Kidney capillary endothelial cell (primary cell): ENCODE results near the gene VAPA.
"Not testable (repeated sequence)": the region's sequence is repeated elsewhere in the genome, so short reads cannot be mapped to it uniquely, and the experiment has no call there.

Experiments used
- DNase-seq: peaks from one replicate; pipeline ENCODE4 v3.0.0-alpha.2; 2018; ENCODE audit warnings: low spot score

VAPA gene

DNA sequence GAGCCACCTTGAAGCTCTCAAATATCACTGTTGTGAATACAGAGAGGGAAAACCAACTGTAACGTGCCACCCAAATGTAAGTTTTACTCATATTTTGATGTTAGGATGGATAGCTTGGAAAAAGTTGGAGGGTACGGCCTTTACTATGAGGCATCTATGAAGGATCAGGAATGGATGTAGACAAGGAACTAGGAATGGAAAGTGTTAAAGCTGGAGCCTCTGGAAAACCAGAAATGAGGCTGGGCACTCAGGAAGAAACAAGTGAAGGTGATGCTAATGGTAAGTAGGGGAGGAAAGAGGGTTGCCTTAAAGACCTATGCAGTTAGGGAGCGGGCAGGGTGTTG lies 27.8 kb upstream of the VAPA start:
- DNase-seq: no peak

DNA sequence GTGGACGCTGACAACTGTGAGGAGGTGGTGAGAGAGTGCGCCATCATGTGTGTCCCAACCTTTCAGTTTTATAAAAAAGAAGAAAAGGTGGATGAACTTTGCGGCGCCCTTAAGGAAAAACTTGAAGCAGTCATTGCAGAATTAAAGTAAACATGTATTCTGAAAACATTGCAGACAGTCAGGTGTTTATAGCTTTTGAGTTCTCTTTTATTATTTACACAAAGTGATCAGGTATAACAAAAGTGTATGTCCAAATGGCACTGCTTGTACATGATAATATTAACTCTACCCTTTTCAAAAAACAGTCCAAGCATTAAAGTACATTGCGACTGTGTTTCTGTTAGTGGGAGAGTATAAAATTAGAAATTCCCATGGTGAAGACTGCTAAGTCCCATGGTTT lies 25.8 kb upstream of the VAPA start:
- no peak for DNase-seq

- DNase-seq: no peak
Measured at GRCh38 chr18:9890196-9890595, 23.6 kb upstream of the VAPA start.

DNA sequence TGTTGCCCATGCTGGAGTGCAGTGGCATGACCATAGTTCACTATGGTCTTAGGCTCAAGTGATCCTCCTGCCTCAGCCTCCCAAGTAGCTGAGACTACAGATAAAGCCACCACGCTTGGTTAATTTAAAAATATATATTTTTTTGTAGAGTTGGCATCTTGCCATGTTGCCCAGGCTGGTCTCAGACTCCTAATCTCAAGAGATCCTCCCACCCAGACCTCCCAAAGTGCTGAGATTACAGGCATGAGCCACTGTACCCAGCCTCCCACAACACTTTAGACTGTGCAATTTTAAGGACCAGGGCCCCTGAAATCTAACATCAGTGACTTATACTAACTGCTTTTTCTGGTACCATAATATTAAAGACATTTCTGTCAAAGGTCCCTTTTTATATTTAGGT lies 22.9 kb upstream of the VAPA start:
- DNase-seq: no peak

GRCh38 chr18:9891515-9891914 lies 22.3 kb upstream of the VAPA start:
- DNase-seq: not testable (repeated sequence)

DNA sequence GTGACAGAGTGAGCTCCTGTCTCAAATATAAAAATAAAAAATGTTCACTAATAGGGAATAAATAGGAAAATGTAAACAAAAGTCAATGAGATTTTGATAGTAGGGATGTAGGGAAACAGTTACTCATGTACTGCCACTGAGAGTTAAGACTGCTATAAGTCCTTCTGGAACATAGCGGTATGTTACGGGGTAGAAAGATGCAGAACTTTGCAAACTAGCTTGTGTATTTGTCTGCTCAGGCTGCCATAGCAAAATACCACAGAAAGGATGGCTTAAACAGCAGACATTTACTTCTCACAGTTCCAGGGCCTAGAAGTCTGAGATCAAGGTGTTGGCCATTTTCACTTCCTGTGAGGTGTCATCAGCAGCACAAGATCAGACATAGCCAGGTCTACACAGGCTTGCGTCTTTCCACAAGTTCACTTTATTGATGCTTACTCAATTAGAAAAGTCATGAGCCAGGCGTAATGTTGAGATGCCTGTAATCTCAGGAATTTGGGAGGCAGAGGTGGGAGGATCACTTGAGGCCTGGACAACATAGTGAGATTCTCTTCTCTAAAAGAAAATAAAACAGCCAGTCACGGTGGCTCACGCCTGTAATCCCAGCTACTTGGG lies 19.3 kb upstream of the VAPA start:
- no peak for DNase-seq

DNA sequence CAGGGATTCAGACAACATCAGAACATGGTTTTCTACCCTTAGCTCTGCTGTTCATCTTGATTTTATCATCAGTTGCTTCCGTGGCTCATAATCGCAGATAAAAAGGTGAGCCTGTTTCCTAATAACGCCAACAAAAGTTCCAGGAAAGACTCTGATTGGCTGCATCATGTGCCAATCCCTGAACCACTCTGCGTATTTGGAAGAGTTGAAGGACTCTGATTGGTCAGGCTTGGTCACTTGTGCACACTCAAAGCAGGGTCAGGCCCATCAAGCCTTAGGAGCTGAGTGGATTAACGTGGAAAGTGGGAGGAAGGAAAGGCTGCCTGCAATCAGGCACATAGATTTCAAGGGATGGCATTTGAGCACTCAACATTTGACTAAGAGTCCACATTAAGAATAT lies 16.7 kb upstream of the VAPA start:
- DNase-seq: no peak

DNA sequence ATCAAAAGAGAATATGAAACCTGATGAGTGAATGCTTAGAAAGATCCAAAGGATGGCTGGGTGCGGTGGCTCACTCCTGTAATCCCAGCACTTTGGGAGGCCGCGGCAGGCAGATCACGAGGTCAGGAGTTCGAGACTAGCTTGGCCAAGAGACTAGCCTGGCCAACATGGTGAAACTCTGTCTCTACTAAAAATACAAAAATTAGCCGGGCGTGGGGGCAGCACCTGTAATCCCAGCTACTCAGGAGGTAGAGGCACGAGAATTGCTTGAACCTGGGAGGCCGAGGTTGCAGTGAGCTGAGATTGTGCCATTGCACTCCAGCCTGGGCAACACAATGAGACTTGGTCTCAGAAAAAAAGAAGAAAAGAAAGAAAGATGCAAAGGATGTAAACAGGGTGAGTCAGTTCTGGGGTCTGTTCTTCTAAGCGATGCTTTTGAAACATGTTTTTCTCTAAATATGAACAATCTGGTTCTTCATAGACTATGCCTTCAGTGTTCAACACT lies 16.0 kb upstream of the VAPA start:
- DNase-seq: not testable (repeated sequence)

DNA sequence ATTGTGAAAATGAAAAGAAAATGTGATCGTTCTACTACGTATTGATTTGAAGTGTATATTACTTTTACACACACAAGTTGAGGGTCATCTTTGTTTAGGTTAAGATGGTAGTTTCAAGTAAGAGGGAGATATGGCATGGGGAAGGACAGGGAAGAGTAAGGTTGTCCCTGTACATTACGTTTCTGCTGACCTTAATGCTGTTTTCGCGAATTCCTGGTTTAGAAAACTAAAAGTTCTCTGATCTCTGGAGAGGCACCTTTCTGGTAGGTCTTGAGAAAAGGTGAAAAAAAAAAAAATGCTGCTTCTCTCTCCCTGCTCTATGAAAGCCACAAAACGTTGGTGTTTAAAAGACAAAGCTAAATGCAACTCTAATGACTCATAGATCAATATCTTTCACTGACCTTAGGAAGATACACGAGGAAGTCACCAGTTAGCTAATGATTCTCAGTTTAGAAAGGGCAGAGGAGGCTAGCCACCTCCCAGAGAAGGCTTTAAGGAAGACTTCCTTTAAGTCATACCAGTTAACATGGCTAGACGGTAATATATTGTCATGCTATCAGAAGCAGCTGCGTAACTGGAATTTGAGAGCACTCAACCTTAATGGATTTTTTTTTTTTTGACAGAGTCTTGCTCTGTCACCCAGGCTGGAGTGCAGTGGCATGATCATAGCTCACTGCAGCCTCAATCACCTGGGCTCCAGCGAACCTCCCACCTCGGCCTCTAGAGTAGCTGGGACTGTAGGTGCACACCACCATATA lies 14.8 kb upstream of the VAPA start:
- DNase-seq: peak; percentile 21

DNA sequence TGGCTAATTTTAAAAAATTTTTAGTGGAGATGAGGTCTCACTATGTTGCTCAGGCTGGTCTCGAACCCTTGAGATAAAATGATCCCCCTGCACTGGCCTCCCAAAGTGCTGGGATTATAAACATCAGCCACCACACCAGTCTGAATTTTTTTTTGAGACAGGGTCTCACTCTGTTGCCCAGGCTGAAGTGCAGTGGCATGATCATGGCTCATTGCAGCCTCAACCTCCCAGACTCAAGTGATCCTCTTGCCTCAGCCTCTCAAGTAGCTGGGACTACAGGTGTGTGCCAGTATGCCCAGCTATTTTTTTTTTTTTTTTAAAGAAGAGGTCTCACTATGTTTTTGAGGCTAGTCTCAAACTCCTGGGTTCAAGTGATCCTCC lies 14.3 kb upstream of the VAPA start:
- not testable (repeated sequence) for DNase-seq

DNA sequence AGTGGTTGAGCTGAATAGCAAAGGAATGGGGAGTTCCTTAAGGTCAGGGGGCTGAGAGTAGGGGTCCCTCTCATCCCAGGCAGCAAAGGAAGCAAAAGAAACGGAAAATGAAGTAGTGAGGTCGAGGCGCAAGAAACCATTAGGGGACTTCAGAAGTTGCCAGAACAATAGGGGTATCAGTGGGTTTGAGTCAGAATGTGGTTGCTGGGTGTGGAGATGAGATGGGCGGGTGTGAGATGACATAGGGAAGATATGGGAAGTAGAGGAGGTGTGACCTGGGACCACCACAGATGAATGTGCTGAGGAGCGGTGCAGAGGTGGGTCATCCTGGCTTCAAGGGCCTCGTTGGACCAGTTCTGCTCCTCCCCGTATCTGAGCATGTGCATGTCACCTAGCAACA lies 13.1 kb upstream of the VAPA start:
- DNase-seq: no peak

DNA sequence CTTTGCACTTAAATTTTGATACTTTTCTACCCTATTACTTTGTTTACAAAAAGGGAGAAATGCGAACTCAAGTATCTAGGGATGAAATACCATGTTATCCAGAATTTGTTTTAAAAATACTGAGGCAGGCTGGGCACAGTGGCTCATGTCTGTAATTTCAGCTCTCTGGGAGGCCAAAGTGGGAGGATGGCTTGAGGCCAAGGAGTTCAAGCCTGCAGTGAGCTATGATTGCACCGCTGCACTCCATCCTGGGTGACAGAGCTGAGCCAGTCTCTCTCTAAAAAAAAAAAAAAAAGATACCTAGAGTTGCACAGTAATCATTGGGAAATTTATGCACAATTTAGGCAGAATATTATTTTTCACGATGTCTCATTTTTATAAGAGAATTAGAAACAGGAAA lies 12.4 kb upstream of the VAPA start:
- no peak for DNase-seq

- not testable (repeated sequence) for DNase-seq
Measured at GRCh38 chr18:9902264-9902663, 11.6 kb upstream of the VAPA start.

DNA sequence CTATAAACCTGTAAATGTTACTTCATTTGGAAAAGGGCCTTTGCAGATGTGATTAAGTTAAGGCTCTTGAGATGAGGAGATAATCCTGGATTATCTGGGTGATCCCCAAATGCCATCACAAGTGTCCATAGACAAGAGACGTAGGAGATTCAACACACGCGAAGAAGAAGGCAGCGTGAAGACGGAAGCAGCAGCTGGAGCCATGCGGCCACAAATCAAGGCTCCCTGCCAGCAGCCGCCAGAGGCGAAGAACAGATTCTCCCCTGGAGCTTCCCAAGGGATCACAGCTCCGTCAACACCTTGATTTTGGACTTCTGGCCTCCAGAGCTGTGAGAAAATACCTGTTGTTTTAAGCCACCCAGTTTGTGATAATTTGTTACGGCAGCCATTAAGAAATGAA lies 11.0 kb upstream of the VAPA start:
- no peak for DNase-seq

GRCh38 chr18:9905401-9905922 lies 8.4 kb upstream of the VAPA start:
- no peak for DNase-seq

DNA sequence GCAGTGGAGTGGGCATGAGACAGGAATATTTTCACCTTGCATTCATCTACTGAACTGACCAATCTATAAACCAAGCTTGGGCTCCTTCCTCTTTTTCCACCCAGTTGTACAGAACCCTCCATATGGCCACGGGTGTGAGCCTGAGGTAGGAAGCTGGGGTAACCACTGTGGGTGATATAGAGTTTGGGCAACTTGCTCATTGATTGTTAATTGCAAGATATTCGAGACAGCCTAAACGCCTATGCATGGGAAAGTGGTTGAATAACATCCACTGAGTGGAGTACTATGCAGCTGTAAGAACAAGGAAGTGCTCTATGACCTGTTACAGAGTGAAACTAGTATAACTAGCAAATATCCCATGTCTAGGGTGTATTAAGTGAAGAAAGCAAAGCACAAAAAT lies 7.3 kb upstream of the VAPA start:
- no peak for DNase-seq

- DNase-seq: no peak
Measured at GRCh38 chr18:9907867-9908266, 5.9 kb upstream of the VAPA start.

DNA sequence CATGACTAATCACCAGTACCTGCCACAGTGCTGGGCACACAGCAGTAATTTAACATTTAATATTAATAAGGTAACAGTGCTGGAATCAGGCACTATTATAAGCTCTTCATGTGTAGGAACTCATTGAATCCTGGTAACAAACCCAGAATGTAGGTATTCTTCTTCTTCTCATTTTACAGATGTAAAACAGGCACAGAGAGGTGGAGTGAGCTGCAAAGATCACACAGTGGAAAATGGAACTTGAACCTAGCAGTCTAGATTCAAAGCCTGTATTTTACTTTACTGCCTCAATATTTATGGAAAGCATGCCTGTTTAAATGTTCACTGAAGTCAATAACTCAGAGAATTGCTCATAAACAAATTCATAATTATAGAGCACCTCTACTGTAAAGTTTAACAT lies 3.7 kb upstream of the VAPA start:
- DNase-seq: no peak

GRCh38 chr18:9910661-9911060 lies 3.2 kb upstream of the VAPA start:
- no peak for DNase-seq

DNA sequence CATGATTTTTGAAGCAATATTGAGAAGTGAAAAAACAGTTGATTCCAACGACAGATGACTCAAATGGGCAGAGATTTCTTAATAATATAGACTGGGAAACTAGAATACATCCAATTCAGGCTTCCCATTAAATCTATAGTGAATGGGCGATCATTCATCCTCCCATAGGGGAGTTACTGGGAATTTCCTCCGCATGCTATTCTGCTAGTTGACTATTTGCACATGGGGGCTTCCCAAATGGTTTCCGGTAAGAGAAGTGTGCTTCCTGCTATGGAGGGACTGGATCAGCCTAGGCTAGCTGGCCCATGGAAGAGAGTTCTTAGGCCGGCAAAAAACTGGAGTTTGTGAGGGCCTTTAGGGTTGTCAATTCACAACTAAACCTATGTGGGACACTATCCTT lies 2.6 kb upstream of the VAPA start:
- DNase-seq: no peak

- not testable (repeated sequence) for DNase-seq
Measured at GRCh38 chr18:9912285-9912684, 1.5 kb upstream of the VAPA start.

DNA sequence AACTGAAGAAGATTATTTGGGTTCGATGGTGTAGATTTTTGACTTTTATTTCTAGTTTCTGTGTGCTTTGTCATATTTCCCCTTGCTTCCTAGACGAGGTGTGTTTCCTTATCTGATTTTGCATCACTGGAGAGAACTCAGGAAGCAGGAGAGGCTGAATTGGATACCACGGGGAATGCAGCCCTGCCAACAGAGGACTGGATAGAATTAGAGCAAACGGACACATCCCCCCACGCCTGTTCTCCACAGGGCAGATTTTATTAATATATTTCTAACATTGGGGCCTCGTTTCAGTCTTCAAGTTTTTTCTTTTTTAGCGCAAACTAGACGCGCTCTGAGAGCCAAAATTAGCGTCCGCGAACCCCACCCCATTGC lies 678 bp upstream of the VAPA start:
- no peak for DNase-seq

- DNase-seq: no peak
Measured at GRCh38 chr18:9914334-9914583, 443 bp downstream of the VAPA start.
